ENCODE results near the gene CADPS. TPM values are rescaled to one million over a fixed set of nuclear protein-coding genes. Genes with fewer than 3 reads are reported as not detected.

Gene CADPS
- total RNA-seq, 1 experiment from 2014 or later = 5.2 TPM

DNA sequence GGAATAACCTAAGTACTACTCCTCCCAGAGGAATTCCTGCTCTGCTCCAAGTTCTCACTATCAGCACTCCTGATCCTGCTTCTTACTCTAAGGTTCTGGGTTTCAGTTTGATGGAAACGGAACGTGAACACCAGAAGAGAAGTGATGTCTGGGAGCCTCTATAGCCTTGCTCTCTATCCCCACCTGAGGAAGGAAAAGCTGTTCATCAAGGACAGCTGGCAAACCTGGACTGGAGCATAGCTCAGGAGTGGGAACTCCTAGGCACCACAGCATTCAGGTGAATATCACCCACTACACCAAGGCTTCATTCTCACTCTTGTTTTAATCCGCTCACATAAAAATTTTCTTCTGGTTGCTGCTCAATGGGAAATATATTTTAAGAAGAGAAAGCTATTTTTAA, 13.0 kb upstream of the CADPS start:
- no peaks in the 10 kb centered on the region for H3K27me3 ChIP-seq (ENCODE audit: control insufficient read depth, insufficient read depth, low read length)
- peak; percentile 13 for DNase-seq
- H3K4me3 ChIP-seq (ENCODE audit: insufficient read depth, low read depth, low read length) = no peak overlapping the region
- H3K36me3 ChIP-seq (replicated peaks; ENCODE audit: control insufficient read depth, insufficient read depth, low read length) = no peaks in the 10 kb centered on the region

GRCh38 chr3:62885136-62885535, 9.9 kb upstream of the CADPS start:
- Histone ChIP-seq H3K36me3 (replicated peaks; ENCODE audit: control insufficient read depth, insufficient read depth, low read length) (no peaks in the 10 kb centered on the region), H3K27me3 (ENCODE audit: control insufficient read depth, insufficient read depth, low read length) (no peaks in the 10 kb centered on the region), H3K4me3 (ENCODE audit: insufficient read depth, low read depth, low read length) (no peak overlapping the region)
- no peak for DNase-seq

DNA sequence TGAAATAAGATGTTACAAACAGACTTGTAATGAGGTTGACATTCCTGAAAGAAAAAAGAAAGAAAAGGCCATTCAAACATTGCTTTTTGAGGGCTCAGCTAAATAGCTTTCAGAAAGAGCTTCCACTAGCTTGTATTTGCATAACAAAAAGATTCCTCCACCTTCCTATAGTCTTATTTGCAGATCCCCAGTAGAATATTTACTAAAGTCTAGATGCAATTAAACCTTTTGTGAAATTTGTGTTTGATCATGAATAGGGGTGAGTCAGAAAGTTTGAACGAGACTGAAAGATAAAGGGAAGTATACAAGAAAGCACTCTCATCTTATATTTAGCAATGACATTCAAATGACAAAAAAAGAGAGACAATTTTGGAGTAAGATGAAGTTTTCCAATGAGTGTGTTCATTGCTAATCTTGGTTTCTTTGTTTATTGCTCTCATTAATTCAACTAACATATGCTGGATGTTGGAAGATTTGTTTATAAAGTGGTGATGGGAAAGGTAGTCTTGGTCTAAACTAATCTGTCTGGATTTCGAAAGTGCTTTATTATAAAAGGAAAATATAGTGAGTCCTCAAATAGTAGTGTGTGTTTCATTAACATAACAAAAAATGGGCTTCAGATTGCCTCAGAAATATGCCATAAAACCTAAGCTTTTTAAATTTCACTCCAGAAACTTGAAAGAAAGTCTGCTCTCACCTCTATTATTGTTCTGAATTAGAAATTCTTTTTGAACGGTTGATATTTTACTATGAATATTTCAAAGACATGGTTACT, 9.1 kb upstream of the CADPS start:
- no peak overlapping the region for H3K4me3 ChIP-seq (ENCODE audit: insufficient read depth, low read depth, low read length)
- peak; percentile 26 for DNase-seq
- H3K27me3 ChIP-seq (ENCODE audit: control insufficient read depth, insufficient read depth, low read length) = no peaks in the 10 kb centered on the region
- no peaks in the 10 kb centered on the region for H3K36me3 ChIP-seq (replicated peaks; ENCODE audit: control insufficient read depth, insufficient read depth, low read length)

- Histone ChIP-seq H3K27me3 (ENCODE audit: control insufficient read depth, insufficient read depth, low read length) (no peaks in the 10 kb centered on the region), H3K4me3 (ENCODE audit: insufficient read depth, low read depth, low read length) (no peak overlapping the region), H3K36me3 (replicated peaks; ENCODE audit: control insufficient read depth, insufficient read depth, low read length) (no peaks in the 10 kb centered on the region)
- no peak for DNase-seq
These were observed 7.5 kb upstream of the CADPS start for GRCh38 chr3:62882676-62883200.

DNA sequence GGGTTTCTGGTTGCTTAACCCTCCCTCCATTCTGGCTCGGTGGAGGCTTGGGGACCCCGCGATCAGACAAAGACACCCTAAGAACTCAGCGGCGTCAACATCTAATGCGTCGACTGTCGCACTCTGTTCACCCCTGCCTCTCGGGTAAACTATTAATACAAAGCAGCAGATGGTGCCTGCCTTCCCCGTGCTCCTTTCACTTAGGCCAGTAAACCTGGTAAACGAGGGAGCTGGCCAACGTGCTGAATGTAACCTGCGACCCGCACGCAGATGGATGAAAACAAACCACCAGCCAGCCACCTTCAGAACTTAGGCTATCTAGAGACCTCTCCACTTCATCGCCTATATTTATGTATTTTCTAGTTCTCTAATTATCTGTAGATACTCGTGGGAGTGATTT, 848 bp upstream of the CADPS start:
- Histone ChIP-seq H3K27me3 (ENCODE audit: control insufficient read depth, insufficient read depth, low read length) (no peaks in the 10 kb centered on the region; the same call in 1 of the 2 replicates), H3K4me3 (ENCODE audit: insufficient read depth, low read depth, low read length) (peak overlapping the region; percentile 85), H3K36me3 (replicated peaks; ENCODE audit: control insufficient read depth, insufficient read depth, low read length) (no peaks in the 10 kb centered on the region)
- DNase-seq = peak; percentile 63

GRCh38 chr3:62875558-62876002, 364 bp upstream of the CADPS start:
- H3K36me3 ChIP-seq (replicated peaks; ENCODE audit: control insufficient read depth, insufficient read depth, low read length) = no peaks in the 10 kb centered on the region
- peak; percentile 8 for DNase-seq
- no peaks in the 10 kb centered on the region; the same call in 1 of the 2 replicates for H3K27me3 ChIP-seq (ENCODE audit: control insufficient read depth, insufficient read depth, low read length)
- peak overlapping the region; percentile 85 for H3K4me3 ChIP-seq (ENCODE audit: insufficient read depth, low read depth, low read length)

- Histone ChIP-seq H3K36me3 (replicated peaks; ENCODE audit: control insufficient read depth, insufficient read depth, low read length) (no peaks in the 10 kb centered on the region), H3K4me3 (ENCODE audit: insufficient read depth, low read depth, low read length) (peak overlapping the region; percentile 85), H3K27me3 (ENCODE audit: control insufficient read depth, insufficient read depth, low read length) (no peaks in the 10 kb centered on the region; the same call in 1 of the 2 replicates)
- DNase-seq = peak; percentile 88
These were observed 1.2 kb downstream of the CADPS start for GRCh38 chr3:62873761-62874710.

DNA sequence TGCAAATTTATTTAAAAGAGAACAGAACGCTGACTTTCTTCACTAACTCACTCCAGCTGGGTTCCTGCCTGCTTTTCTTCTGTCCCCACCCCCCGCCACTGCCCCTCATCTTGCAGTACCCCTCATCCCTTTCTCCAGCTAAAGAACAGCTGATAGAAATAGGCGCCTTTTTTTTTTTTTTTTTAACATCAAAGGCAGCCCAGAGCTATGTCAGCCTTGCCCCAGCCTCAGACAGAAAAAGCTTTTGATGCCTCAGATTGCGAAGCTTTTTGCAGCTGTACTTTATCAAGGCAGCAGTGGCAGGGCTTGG, 1.8 kb downstream of the CADPS start:
- peak overlapping the region; percentile 85 for H3K4me3 ChIP-seq (ENCODE audit: insufficient read depth, low read depth, low read length)
- DNase-seq = no peak
- no peaks in the 10 kb centered on the region; the same call in 1 of the 2 replicates for H3K27me3 ChIP-seq (ENCODE audit: control insufficient read depth, insufficient read depth, low read length)
- H3K36me3 ChIP-seq (replicated peaks; ENCODE audit: control insufficient read depth, insufficient read depth, low read length) = no peaks in the 10 kb centered on the region

DNA sequence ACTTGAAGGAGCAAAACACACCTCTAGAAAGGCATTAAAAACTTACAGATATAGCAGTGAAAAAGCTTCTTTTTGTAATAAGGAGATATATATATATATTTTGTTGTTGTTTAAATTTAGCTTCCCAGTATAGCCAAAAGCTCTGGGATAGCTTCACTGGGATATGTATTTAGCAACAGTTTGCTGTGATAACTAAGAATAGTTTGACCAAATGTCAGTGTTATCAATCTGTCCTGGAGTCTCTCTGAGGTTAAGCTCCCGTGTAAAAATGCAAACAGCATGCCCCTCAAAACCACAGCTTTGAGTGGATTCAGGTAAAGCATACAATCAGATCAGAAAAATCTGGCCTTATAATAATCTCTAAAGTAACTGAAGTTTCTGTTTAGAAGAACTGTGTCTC, 2.9 kb downstream of the CADPS start:
- Histone ChIP-seq H3K36me3 (replicated peaks; ENCODE audit: control insufficient read depth, insufficient read depth, low read length) (no peaks in the 10 kb centered on the region), H3K27me3 (ENCODE audit: control insufficient read depth, insufficient read depth, low read length) (no peaks in the 10 kb centered on the region; the same call in 1 of the 2 replicates), H3K4me3 (ENCODE audit: insufficient read depth, low read depth, low read length) (no peak overlapping the region)
- no peak for DNase-seq

- Histone ChIP-seq H3K27me3 (ENCODE audit: control insufficient read depth, insufficient read depth, low read length) (no peaks in the 10 kb centered on the region; the same call in 1 of the 2 replicates), H3K36me3 (replicated peaks; ENCODE audit: control insufficient read depth, insufficient read depth, low read length) (no peaks in the 10 kb centered on the region), H3K4me3 (ENCODE audit: insufficient read depth, low read depth, low read length) (no peak overlapping the region)
- DNase-seq = no peak
These were observed 4.9 kb downstream of the CADPS start for GRCh38 chr3:62870321-62870720.

- H3K27me3 ChIP-seq (ENCODE audit: control insufficient read depth, insufficient read depth, low read length) = no peaks in the 10 kb centered on the region
- no peaks in the 10 kb centered on the region for H3K36me3 ChIP-seq (replicated peaks; ENCODE audit: control insufficient read depth, insufficient read depth, low read length)
- no peak overlapping the region for H3K4me3 ChIP-seq (ENCODE audit: insufficient read depth, low read depth, low read length)
- DNase-seq = no peak
These were observed 11.6 kb downstream of the CADPS start for GRCh38 chr3:62863648-62864047.

- H3K4me3 ChIP-seq (ENCODE audit: insufficient read depth, low read depth, low read length) = no peak overlapping the region
- no peak for DNase-seq
- H3K27me3 ChIP-seq (ENCODE audit: control insufficient read depth, insufficient read depth, low read length) = no peaks in the 10 kb centered on the region
- H3K36me3 ChIP-seq (replicated peaks; ENCODE audit: control insufficient read depth, insufficient read depth, low read length) = no peaks in the 10 kb centered on the region
These were observed 15.9 kb downstream of the CADPS start for GRCh38 chr3:62859203-62859791.

DNA sequence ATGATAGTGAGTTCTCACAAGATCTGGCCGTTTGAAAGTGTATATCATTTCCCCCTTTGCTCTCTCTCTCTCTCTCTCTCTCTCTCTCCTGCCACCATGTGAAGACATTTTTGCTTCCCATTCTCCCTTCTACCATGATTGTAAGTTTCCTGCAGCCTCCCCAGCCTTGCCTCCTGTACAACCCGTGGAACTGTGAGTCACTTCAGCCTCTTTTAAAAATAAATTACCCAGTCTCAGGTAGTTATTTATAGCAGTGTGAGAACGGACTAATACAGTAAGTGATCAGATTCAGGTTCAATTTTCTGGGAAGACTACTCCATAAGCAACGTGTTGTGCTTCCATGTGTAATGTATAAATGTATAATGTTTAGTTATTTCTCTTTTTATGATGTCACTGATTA, 29.2 kb downstream of the CADPS start:
- Histone ChIP-seq H3K36me3 (replicated peaks; ENCODE audit: control insufficient read depth, insufficient read depth, low read length) (no peaks in the 10 kb centered on the region), H3K27me3 (ENCODE audit: control insufficient read depth, insufficient read depth, low read length) (no peaks in the 10 kb centered on the region), H3K4me3 (ENCODE audit: insufficient read depth, low read depth, low read length) (no peak overlapping the region)
- DNase-seq = no peak

- Histone ChIP-seq H3K4me3 (ENCODE audit: insufficient read depth, low read depth, low read length) (no peak overlapping the region), H3K27me3 (ENCODE audit: control insufficient read depth, insufficient read depth, low read length) (no peaks in the 10 kb centered on the region), H3K36me3 (replicated peaks; ENCODE audit: control insufficient read depth, insufficient read depth, low read length) (no peaks in the 10 kb centered on the region)
- no peak for DNase-seq
These were observed 31.7 kb downstream of the CADPS start for GRCh38 chr3:62843508-62843907.

Measured in H7 (cell line).